Hepatocyte (in vitro differentiated cells): ENCODE measurements around the gene FRMD3. TPM values are rescaled to one million over a fixed set of nuclear protein-coding genes. Genes with fewer than 3 reads are reported as not detected.
"Not testable (repeated sequence)": the region's sequence is repeated elsewhere in the genome, so short reads cannot be mapped to it uniquely, and the experiment has no call there.

Experiments used
- DNase-seq: peaks from one replicate; pipeline ENCODE4 v3.0.0-alpha.2; 2016; ENCODE audit warnings: low spot score
- H2AFZ ChIP-seq: fragments of 200-600 bp; sonication (generic); 2 replicates; pipeline ENCODE4 v1.6.0; 2016; ENCODE audit warnings: antibody characterized with exemption, mild to moderate bottlenecking
- H3K27ac ChIP-seq: fragments of 200-600 bp; sonication (generic); 2 replicates; pipeline ENCODE4 v1.5.1; 2016; ENCODE audit warnings: mild to moderate bottlenecking
- H3K27me3 ChIP-seq: fragments of 200-600 bp; sonication (generic); 2 replicates; pipeline ENCODE4 v1.6.1; 2016
- H3K36me3 ChIP-seq: fragments of 200-600 bp; sonication (generic); replicated peaks from 2 replicates; pipeline ENCODE4 v1.5.1; 2016; ENCODE audit warnings: low read depth; ENCODE audit not compliant: insufficient read depth
- H3K4me1 ChIP-seq: fragments of 200-600 bp; sonication (generic); 2 replicates; pipeline ENCODE4 v1.5.1; 2016; ENCODE audit warnings: mild to moderate bottlenecking, moderate library complexity; ENCODE audit not compliant: insufficient read depth
- H3K4me2 ChIP-seq: fragments of 200-600 bp; sonication (generic); 2 replicates; pipeline ENCODE4 v1.6.0; 2016
- H3K4me3 ChIP-seq: fragments of 200-600 bp; sonication (generic); 2 replicates; pipeline ENCODE4 v1.5.1; 2016; ENCODE audit warnings: mild to moderate bottlenecking
- H3K79me2 ChIP-seq: fragments of 200-600 bp; sonication (generic); 2 replicates; pipeline ENCODE4 v1.6.0; 2017; ENCODE audit warnings: mild to moderate bottlenecking
- H3K9me2 ChIP-seq: fragments of 200-600 bp; sonication (generic); replicated peaks from 2 replicates; pipeline ENCODE4 v1.6.0; 2017; ENCODE audit warnings: mild to moderate bottlenecking; ENCODE audit not compliant: insufficient read depth
- H3K9me3 ChIP-seq: fragments of 200-600 bp; sonication (generic); 2 replicates; pipeline ENCODE4 v1.5.1; 2016; ENCODE audit warnings: low read depth, mild to moderate bottlenecking
- H4K20me1 ChIP-seq: fragments of 200-600 bp; sonication (generic); 2 replicates; pipeline ENCODE4 v1.6.0; 2016; ENCODE audit warnings: mild to moderate bottlenecking; ENCODE audit not compliant: insufficient read depth, poor library complexity, severe bottlenecking
- EZH2 ChIP-seq: fragments of 200-600 bp; sonication (generic); IDR thresholded peaks from 2 replicates; pipeline ENCODE4 v1.6.1; 2016; ENCODE audit warnings: antibody characterized with exemption, mild to moderate bottlenecking, borderline replicate concordance
- EZH2phosphoT487 ChIP-seq: fragments of 200-600 bp; sonication (generic); IDR thresholded peaks from one replicate; pipeline ENCODE4 v1.6.1; 2018; ENCODE audit warnings: antibody characterized with exemption, mild to moderate bottlenecking, low read depth, moderate library complexity; ENCODE audit not compliant: unreplicated experiment, severe bottlenecking
- WGBS: methylation state at CpG from one replicate; pipeline ENCODE4 v1.1.6; 2016; ENCODE audit warnings: low lambda C conversion rate; ENCODE audit errors: missing lambda C conversion rate; 5-methylcytosine and 5-hydroxymethylcytosine counted together
- polyA plus RNA-seq: library from polyadenylated mRNA; unstranded; fragments of >200 nt; fragmentation: Nextera tagmentation; extraction: Ambion mirVana; gene quantifications from 2 replicates; pipeline ENCODE4 v1.2.1, GENCODE V29; 2016
- total RNA-seq: library from RNA; depleted of rRNA; stranded (reverse); fragments of >200 nt; gene quantifications from 2 replicates; pipeline ENCODE4 v1.2.3, GENCODE V29; 2014
- TF ChIP-seq, protein P1 (sequence below): fragments of 200-600 bp; sonication (generic); IDR thresholded peaks from 2 replicates; pipeline ENCODE4 v1.5.1; 2016; ENCODE audit warnings: antibody characterized with exemption, mild to moderate bottlenecking; ENCODE audit not compliant: poor library complexity

The FRMD3 gene
- total and polyA plus RNA-seq, 2 experiments from 2014 or later: 3.9 to 7.0 TPM

DNA sequence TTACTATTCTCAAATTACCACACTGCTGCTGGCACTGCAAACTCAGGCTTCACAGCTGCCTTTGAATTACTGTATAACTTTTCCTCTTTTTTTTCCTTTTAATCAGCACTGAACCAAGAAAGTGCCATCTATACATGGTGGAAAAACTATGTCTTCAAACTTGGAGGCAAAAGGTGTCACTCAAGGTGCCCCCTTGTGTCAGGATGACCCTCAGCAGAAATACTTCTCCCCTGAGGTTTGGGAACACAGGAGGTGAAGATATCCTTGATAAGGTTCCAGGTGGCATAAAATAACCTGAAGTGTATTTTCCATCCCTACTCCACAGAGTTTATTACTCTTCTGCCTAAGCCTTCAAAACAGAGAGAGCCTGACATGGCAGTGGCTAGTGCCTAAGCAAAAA lies 14.5 kb downstream of the FRMD3 start:
- Histone ChIP-seq H3K27ac (no peak overlapping the region), H3K4me2 (no peak overlapping the region), H4K20me1 (no peaks in the 10 kb centered on the region), H3K9me2 (no peaks in the 10 kb centered on the region), H3K9me3 (no peaks in the 10 kb centered on the region), H3K4me3 (no peak overlapping the region), H3K27me3 (no peaks in the 10 kb centered on the region), H3K4me1 (no peaks in the 10 kb centered on the region), H2AFZ (no peak overlapping the region), H3K79me2 (no peaks in the 10 kb centered on the region), H3K36me3 (no peaks in the 10 kb centered on the region)
- DNase-seq: no peak
- TF ChIP-seq, protein P1, sequence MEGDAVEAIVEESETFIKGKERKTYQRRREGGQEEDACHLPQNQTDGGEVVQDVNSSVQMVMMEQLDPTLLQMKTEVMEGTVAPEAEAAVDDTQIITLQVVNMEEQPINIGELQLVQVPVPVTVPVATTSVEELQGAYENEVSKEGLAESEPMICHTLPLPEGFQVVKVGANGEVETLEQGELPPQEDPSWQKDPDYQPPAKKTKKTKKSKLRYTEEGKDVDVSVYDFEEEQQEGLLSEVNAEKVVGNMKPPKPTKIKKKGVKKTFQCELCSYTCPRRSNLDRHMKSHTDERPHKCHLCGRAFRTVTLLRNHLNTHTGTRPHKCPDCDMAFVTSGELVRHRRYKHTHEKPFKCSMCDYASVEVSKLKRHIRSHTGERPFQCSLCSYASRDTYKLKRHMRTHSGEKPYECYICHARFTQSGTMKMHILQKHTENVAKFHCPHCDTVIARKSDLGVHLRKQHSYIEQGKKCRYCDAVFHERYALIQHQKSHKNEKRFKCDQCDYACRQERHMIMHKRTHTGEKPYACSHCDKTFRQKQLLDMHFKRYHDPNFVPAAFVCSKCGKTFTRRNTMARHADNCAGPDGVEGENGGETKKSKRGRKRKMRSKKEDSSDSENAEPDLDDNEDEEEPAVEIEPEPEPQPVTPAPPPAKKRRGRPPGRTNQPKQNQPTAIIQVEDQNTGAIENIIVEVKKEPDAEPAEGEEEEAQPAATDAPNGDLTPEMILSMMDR: no peak
- TF ChIP-seq EZH2phosphoT487 (no peak), EZH2 (no peak)

DNA sequence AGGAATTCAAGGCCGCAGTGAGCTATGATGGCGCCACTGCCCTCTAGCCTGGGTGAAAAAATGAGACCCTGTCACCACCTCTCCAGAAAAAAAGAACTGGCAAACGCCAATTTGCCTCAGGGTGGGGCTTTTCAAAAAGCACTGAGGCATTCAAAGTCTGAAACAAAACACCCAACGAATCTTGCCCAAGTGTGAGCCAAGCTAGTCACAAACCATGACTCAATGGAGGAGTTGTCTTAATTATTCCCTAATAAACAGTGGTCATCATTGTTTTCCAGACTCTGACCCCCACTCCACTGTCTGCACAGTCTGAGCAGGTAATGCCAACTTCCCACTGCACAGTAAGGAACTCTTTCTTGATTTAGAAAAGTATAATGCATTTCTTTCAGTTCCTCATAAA lies 16.8 kb downstream of the FRMD3 start:
- no peaks in the 10 kb centered on the region for H3K27me3 ChIP-seq
- no peak overlapping the region for H3K4me3 ChIP-seq
- no peaks in the 10 kb centered on the region for H3K9me2 ChIP-seq
- no peak for TF ChIP-seq EZH2phosphoT487
- TF ChIP-seq EZH2: no peak
- TF ChIP-seq, protein P1: no peak
- 84% methylated on average over 4 of the region's 4 CpGs for WGBS
- no peak overlapping the region for H3K27ac ChIP-seq
- H3K79me2 ChIP-seq: no peaks in the 10 kb centered on the region
- H3K4me2 ChIP-seq: no peak overlapping the region
- no peaks in the 10 kb centered on the region for H3K36me3 ChIP-seq
- no peak for DNase-seq
- no peaks in the 10 kb centered on the region for H3K9me3 ChIP-seq
- H3K4me1 ChIP-seq: no peaks in the 10 kb centered on the region
- no peaks in the 10 kb centered on the region for H4K20me1 ChIP-seq
- H2AFZ ChIP-seq: no peak overlapping the region

DNA sequence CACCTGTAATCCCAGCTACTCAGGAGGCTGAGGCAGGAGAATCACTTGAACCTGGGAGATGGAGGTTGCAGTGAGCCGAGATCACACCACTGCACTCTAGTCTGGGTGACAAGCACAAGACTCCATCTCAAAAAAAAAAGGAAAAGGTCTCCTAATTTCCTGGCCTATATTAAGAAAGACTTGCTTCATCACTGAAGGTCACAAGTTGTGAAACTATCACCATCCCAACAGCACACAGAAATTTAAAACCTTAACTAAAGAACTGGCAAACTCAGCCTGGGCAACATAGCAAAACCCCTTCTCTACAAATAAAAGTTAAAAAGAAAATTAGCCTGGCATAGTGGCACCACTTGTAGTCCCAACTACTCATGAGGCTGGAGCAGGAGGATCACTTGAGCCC lies 17.2 kb downstream of the FRMD3 start:
- H3K27ac ChIP-seq: no peak overlapping the region
- H3K4me1 ChIP-seq: no peaks in the 10 kb centered on the region
- no peaks in the 10 kb centered on the region for H3K27me3 ChIP-seq
- H3K36me3 ChIP-seq: no peaks in the 10 kb centered on the region
- H4K20me1 ChIP-seq: no peaks in the 10 kb centered on the region
- no peaks in the 10 kb centered on the region for H3K9me2 ChIP-seq
- H2AFZ ChIP-seq: no peak overlapping the region
- H3K9me3 ChIP-seq: no peaks in the 10 kb centered on the region
- no peak for DNase-seq
- H3K4me2 ChIP-seq: no peak overlapping the region
- TF ChIP-seq EZH2phosphoT487: no peak
- no peak for TF ChIP-seq EZH2
- TF ChIP-seq, protein P1: no peak
- H3K4me3 ChIP-seq: no peak overlapping the region
- 77% methylated on average over 1 of the region's 1 CpG for WGBS
- no peaks in the 10 kb centered on the region for H3K79me2 ChIP-seq

DNA sequence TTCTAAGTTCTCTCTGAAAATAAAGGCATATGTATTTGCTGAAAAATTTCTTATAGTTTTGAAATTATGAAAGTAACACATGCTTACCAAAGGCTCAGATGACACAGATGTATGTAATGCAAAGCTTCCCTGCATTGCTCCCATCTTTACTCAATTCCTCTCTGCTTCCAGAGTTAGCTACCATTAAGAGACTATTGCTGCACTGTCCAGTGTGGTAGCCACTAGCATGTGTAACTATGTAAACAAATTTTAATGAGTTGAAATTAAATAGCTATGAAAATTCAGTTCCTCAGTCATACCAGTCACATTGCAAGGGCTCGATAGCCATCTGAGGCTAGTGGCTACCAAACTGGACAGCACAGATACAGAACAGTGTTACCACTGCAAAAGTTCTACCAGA lies 17.9 kb downstream of the FRMD3 start:
- no peak overlapping the region for H3K4me3 ChIP-seq
- no peaks in the 10 kb centered on the region for H4K20me1 ChIP-seq
- TF ChIP-seq, protein P1: no peak
- H3K9me3 ChIP-seq: no peaks in the 10 kb centered on the region
- H3K36me3 ChIP-seq: no peaks in the 10 kb centered on the region
- H3K4me2 ChIP-seq: no peak overlapping the region
- no peak overlapping the region for H3K27ac ChIP-seq
- no peak overlapping the region for H2AFZ ChIP-seq
- no peak for DNase-seq
- no peaks in the 10 kb centered on the region for H3K27me3 ChIP-seq
- no peaks in the 10 kb centered on the region for H3K79me2 ChIP-seq
- H3K9me2 ChIP-seq: no peaks in the 10 kb centered on the region
- WGBS: 96% methylated on average over 1 of the region's 1 CpG
- no peaks in the 10 kb centered on the region for H3K4me1 ChIP-seq

DNA sequence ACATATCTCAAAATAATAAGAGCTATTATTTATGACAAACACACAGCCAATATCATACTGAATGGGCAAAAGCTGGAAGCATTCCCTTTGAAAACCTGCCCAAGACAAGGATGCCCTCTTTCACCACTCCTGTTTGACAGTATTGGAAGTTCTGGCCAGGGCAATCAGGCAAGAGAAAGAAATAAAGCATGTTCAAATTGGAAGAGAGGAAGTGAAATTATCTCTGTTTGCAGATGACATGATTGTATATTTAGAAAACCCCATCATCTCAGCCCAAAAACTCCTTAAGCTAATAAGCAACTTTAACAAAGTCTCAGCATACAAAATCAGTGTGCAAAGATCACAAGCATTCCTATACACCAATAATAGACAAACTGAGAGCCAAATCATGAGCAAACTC lies 20.2 kb downstream of the FRMD3 start:
- not testable (repeated sequence) for H3K79me2 ChIP-seq, H3K4me3 ChIP-seq, H3K27ac ChIP-seq, H3K4me2 ChIP-seq, H3K27me3 ChIP-seq, H3K9me2 ChIP-seq, DNase-seq, H3K4me1 ChIP-seq, H2AFZ ChIP-seq, H3K9me3 ChIP-seq, H4K20me1 ChIP-seq, H3K36me3 ChIP-seq
